Neuronal stem cell (in vitro differentiated cells): ENCODE measurements around the gene IQCM.

Source experiments
- DNase-seq: peaks from one replicate; pipeline ENCODE4 v3.0.0-alpha.2; 2013; ENCODE audit warnings: low spot score
- H2AFZ ChIP-seq: one replicate; pipeline ENCODE4 v1.6.1; 2013; ENCODE audit warnings: mild to moderate bottlenecking, low read length, inconsistent platforms
- H2AK5ac ChIP-seq: 2 replicates; pipeline ENCODE4 v1.6.1; 2013; ENCODE audit warnings: low read depth, mild to moderate bottlenecking, inconsistent platforms, low read length, moderate library complexity, mixed read lengths
- H2BK120ac ChIP-seq: 2 replicates; pipeline ENCODE4 v1.6.1; 2013; ENCODE audit warnings: low read depth, mild to moderate bottlenecking, inconsistent platforms, low read length, moderate library complexity, mixed read lengths
- H2BK12ac ChIP-seq: one replicate; pipeline ENCODE4 v1.6.1; 2013; ENCODE audit warnings: low read length, inconsistent platforms
- H2BK15ac ChIP-seq: 2 replicates; pipeline ENCODE4 v1.6.1; 2013; ENCODE audit warnings: mild to moderate bottlenecking, low read length, inconsistent platforms, mixed read lengths
- H2BK5ac ChIP-seq: one replicate; pipeline ENCODE4 v1.6.1; 2013; ENCODE audit warnings: inconsistent platforms, mild to moderate bottlenecking, low read length, moderate library complexity
- H3K14ac ChIP-seq: one replicate; pipeline ENCODE4 v1.6.1; 2013; ENCODE audit warnings: low read length, inconsistent platforms
- H3K18ac ChIP-seq: 2 replicates; pipeline ENCODE4 v1.6.1; 2013; ENCODE audit warnings: low read length, inconsistent platforms
- H3K23ac ChIP-seq: 2 replicates; pipeline ENCODE4 v1.6.1; 2013; ENCODE audit warnings: low read depth, mild to moderate bottlenecking, mixed read lengths, low read length, inconsistent platforms; ENCODE audit not compliant: poor library complexity
- H3K27ac ChIP-seq: replicated peaks from 3 replicates; pipeline ENCODE4 v1.5.1; 2013; ENCODE audit warnings: low read length, inconsistent platforms
- H3K27me3 ChIP-seq, 3 experiments: 2 replicates each; pipeline ENCODE4 v1.6.1; 2013; ENCODE audit warnings: low read length in 3 of 3, mild to moderate bottlenecking in 2 of 3, inconsistent platforms in 1 of 3, low read depth in 1 of 3, mixed read lengths in 1 of 3, moderate library complexity in 1 of 3; ENCODE audit not compliant: control insufficient read depth in 3 of 3, insufficient read depth in 3 of 3
- H3K36me3 ChIP-seq, 2 donors: replicated peaks in 1 of 2; 2 replicates each; pipeline ENCODE4 v1.6.1; 2013; ENCODE audit warnings: low read length in 2 of 2; ENCODE audit not compliant: control insufficient read depth in 2 of 2, insufficient read depth in 2 of 2
- H3K4ac ChIP-seq: 2 replicates; pipeline ENCODE4 v1.6.1; 2013; ENCODE audit warnings: inconsistent platforms, mild to moderate bottlenecking, low read length, moderate library complexity
- H3K4me1 ChIP-seq, 2 donors: 1 replicate in 1 of 2; 2 replicates in 1 of 2; pipeline ENCODE4 v1.6.1; 2013; ENCODE audit warnings: low read length in 2 of 2, low read depth in 1 of 2; ENCODE audit not compliant: control insufficient read depth in 2 of 2, insufficient read depth in 1 of 2
- H3K4me2 ChIP-seq: one replicate; pipeline ENCODE4 v1.6.1; 2013; ENCODE audit warnings: mild to moderate bottlenecking, low read length, inconsistent platforms; ENCODE audit not compliant: insufficient read depth, poor library complexity, severe bottlenecking
- H3K4me3 ChIP-seq, 2 donors: 2 replicates each; pipeline ENCODE4 v1.5.1; 2013; ENCODE audit warnings: low read length in 2 of 2, mild to moderate bottlenecking in 2 of 2, inconsistent platforms in 1 of 2, moderate library complexity in 1 of 2
- H3K79me1 ChIP-seq: one replicate; pipeline ENCODE4 v1.6.1; 2013; ENCODE audit warnings: low read depth, mild to moderate bottlenecking, inconsistent platforms, low read length, moderate library complexity
- H3K9ac ChIP-seq: one replicate; pipeline ENCODE4 v1.6.1; 2013; ENCODE audit warnings: mild to moderate bottlenecking, low read depth, low read length, inconsistent platforms; ENCODE audit not compliant: poor library complexity
- H3K9me3 ChIP-seq, 2 donors: replicated peaks in 1 of 2; 2 replicates each; pipeline versions ENCODE3 to v1.6.1; 2013; ENCODE audit warnings: low read length in 2 of 2, mild to moderate bottlenecking in 2 of 2, inconsistent platforms in 1 of 2, low read depth in 1 of 2, mixed read lengths in 1 of 2, moderate library complexity in 1 of 2; ENCODE audit not compliant: control insufficient read depth in 2 of 2, insufficient read depth in 1 of 2
- H4K8ac ChIP-seq: one replicate; pipeline ENCODE4 v1.6.1; 2013; ENCODE audit warnings: low read depth, mild to moderate bottlenecking, inconsistent platforms, low read length, moderate library complexity
- H4K91ac ChIP-seq: one replicate; pipeline ENCODE4 v1.6.1; 2013; ENCODE audit warnings: low read length, low read depth, mild to moderate bottlenecking, inconsistent platforms; ENCODE audit not compliant: poor library complexity
- WGBS, 2 donors: extraction: QIAGEN DNeasy Blood & Tissue Kit; methylation state at CpG; one replicate each; pipeline ENCODE4 v1.1.7; 2013; ENCODE audit warnings: missing lambda C conversion rate in 2 of 2, mixed read lengths in 1 of 2; ENCODE audit not compliant: insufficient read length in 2 of 2, insufficient replicate concordance in 1 of 2; ENCODE audit errors: extremely low coverage in 2 of 2; 5-methylcytosine and 5-hydroxymethylcytosine counted together

The IQCM gene

DNA sequence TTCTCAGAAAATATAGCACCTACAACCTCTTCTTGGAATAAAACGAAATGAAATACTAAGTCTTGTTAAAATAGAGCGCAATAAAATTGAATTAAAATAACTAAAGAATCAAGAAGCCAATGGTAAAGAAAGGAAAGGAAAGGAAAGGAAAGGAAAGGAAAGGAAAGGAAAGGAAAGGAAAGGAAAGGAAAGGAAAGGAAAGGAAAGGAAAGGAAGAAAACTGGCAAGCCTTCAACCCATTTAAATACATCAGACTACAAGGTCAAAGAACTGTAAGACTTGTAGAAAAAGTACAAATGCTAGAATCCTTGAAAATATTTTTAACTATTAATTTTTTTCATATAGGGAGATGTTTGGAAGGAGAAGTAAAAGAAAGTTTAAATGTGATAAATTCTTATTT, 372.1 kb downstream of the IQCM start:
- WGBS, 2 donors, result no CpG with 5 or more reads among the region's 2 CpGs
- no peak overlapping the region for H2BK12ac ChIP-seq
- no peak overlapping the region for H4K91ac ChIP-seq
- no peaks in the 10 kb centered on the region for H3K4me1 ChIP-seq
- DNase-seq, result no peak
- no peak overlapping the region for H2AFZ ChIP-seq
- H2BK5ac ChIP-seq, result no peak overlapping the region
- H3K18ac ChIP-seq, result no peak overlapping the region
- H3K27me3 ChIP-seq, result no peaks in the 10 kb centered on the region
- no peak overlapping the region for H3K27ac ChIP-seq
- no peak overlapping the region for H3K9ac ChIP-seq
- no peaks in the 10 kb centered on the region for H3K36me3 ChIP-seq
- H3K4me3 ChIP-seq, result no peak overlapping the region
- no peaks in the 10 kb centered on the region for H3K9me3 ChIP-seq
- no peak overlapping the region for H2AK5ac ChIP-seq
- H3K4me2 ChIP-seq, result no peak overlapping the region
- no peaks in the 10 kb centered on the region for H3K79me1 ChIP-seq
- no peak overlapping the region for H3K14ac ChIP-seq
- no peak overlapping the region for H2BK120ac ChIP-seq
- no peak overlapping the region for H3K4ac ChIP-seq
- H2BK15ac ChIP-seq, result no peak overlapping the region
- H3K23ac ChIP-seq, result no peak overlapping the region
- no peak overlapping the region for H4K8ac ChIP-seq

DNA sequence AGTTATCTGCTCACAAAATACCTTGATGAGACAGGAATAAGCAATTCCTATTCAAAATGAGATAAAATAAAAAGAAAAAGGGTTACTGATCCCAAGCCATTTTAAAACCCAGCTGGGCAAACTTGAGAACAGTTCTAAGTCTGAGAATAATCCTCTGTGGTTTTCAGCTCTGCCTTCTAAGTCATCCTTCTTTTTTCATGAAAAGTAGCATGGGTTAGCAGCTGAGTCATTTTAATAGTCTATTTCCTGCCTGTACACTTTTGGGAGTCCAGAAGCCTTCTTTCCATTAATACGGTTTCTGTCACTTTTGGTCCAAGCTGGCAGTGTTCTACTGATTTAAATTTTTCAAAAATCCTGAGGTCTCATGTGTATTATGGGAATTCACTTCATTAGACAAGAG, 374.3 kb downstream of the IQCM start:
- Histone ChIP-seq H3K4me2 (no peak overlapping the region), H3K18ac (no peak overlapping the region), H2AFZ (no peak overlapping the region), H3K23ac (no peak overlapping the region), H3K27ac (no peak overlapping the region), H3K79me1 (no peaks in the 10 kb centered on the region), H3K14ac (no peak overlapping the region), H3K27me3 (no peaks in the 10 kb centered on the region), H2BK12ac (no peak overlapping the region), H3K9me3 (no peaks in the 10 kb centered on the region), H2AK5ac (no peak overlapping the region), H3K4me3 (no peak overlapping the region), H4K8ac (no peak overlapping the region), H3K36me3 (no peaks in the 10 kb centered on the region), H2BK120ac (no peak overlapping the region), H3K4me1 (no peaks in the 10 kb centered on the region), H2BK5ac (no peak overlapping the region), H4K91ac (no peak overlapping the region), H3K4ac (no peak overlapping the region), H2BK15ac (no peak overlapping the region), H3K9ac (no peak overlapping the region)
- no peak for DNase-seq
- no CpG with 5 or more reads among the region's 1 CpG for WGBS, 2 donors

DNA sequence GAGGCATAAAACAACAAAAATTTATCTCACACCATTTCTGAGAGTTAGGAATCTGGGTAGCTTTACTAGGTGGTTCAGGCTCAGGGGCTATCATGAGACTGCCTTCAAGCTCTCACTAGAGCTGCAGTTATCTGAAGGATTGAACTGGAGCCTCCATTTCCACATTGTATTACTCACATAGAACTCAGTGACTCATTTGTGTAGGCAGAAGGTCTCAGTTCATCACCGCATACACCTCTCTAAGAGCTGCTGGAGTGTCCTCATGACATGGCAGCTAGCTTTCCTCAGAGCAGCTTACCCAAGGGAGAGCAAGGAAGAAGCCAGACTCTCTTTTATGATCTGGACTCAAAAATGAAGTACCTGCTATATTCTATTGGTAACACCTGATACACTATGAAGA, 389.2 kb downstream of the IQCM start:
- Histone ChIP-seq H3K36me3 (no peaks in the 10 kb centered on the region), H3K9ac (no peak overlapping the region), H4K8ac (no peak overlapping the region), H4K91ac (no peak overlapping the region), H2BK12ac (no peak overlapping the region), H3K4me1 (no peaks in the 10 kb centered on the region), H3K27ac (no peak overlapping the region), H3K18ac (no peak overlapping the region), H3K27me3 (no peaks in the 10 kb centered on the region), H3K4ac (no peak overlapping the region), H3K79me1 (no peaks in the 10 kb centered on the region), H2BK15ac (no peak overlapping the region), H2BK5ac (no peak overlapping the region), H3K9me3 (no peaks in the 10 kb centered on the region), H2AFZ (no peak overlapping the region), H2AK5ac (no peak overlapping the region), H3K4me2 (no peak overlapping the region), H2BK120ac (no peak overlapping the region), H3K23ac (no peak overlapping the region), H3K14ac (no peak overlapping the region), H3K4me3 (no peak overlapping the region)
- WGBS, 2 donors, result no CpG with 5 or more reads among the region's 1 CpG
- DNase-seq, result no peak

DNA sequence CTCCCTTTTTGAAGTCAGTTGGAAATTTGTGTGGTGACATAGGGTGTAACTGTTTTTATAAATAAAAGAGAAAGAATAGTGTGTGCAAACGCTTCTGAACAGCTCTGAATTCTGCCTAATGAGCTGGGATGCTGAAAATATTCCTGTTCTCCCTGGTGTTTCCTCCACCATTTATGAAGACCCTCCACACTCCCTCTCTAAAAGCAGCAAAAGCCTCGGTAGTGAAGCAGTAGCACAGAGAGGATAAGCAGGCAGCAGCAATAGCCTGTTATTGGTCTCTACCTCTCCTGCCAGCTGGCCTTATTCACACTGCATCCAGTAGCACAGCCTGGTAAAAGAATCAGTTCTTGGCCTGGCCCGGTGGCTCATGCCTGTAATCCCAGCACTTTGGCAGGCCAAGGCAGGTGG, 406.1 kb downstream of the IQCM start:
- Histone ChIP-seq H3K27me3 (no peaks in the 10 kb centered on the region), H3K9ac (no peak overlapping the region), H3K18ac (no peak overlapping the region), H3K23ac (no peak overlapping the region), H3K9me3 (no peaks in the 10 kb centered on the region), H4K8ac (no peak overlapping the region), H3K4ac (no peak overlapping the region), H3K14ac (no peak overlapping the region), H3K27ac (no peak overlapping the region), H3K4me2 (no peak overlapping the region), H3K4me3 (no peak overlapping the region), H2BK12ac (no peak overlapping the region), H2BK5ac (no peak overlapping the region), H4K91ac (no peak overlapping the region), H2AK5ac (no peak overlapping the region), H3K36me3 (no peaks in the 10 kb centered on the region), H3K4me1 (no peaks in the 10 kb centered on the region), H3K79me1 (no peaks in the 10 kb centered on the region), H2BK15ac (no peak overlapping the region), H2BK120ac (no peak overlapping the region), H2AFZ (no peak overlapping the region)
- no peak for DNase-seq
- WGBS, 2 donors, result no CpG with 5 or more reads among the region's 3 CpGs
